ENCODE measurements around the gene GYS2. TPM values are rescaled to one million over a fixed set of nuclear protein-coding genes. Genes with fewer than 3 reads are reported as not detected.
"Not testable (repeated sequence)": the region's sequence is repeated elsewhere in the genome, so short reads cannot be mapped to it uniquely, and the experiment has no call there.

Gene GYS2
- total and polyA plus RNA-seq, 4 donors = 0.03 to 0.10 TPM; not detected in 2

DNA sequence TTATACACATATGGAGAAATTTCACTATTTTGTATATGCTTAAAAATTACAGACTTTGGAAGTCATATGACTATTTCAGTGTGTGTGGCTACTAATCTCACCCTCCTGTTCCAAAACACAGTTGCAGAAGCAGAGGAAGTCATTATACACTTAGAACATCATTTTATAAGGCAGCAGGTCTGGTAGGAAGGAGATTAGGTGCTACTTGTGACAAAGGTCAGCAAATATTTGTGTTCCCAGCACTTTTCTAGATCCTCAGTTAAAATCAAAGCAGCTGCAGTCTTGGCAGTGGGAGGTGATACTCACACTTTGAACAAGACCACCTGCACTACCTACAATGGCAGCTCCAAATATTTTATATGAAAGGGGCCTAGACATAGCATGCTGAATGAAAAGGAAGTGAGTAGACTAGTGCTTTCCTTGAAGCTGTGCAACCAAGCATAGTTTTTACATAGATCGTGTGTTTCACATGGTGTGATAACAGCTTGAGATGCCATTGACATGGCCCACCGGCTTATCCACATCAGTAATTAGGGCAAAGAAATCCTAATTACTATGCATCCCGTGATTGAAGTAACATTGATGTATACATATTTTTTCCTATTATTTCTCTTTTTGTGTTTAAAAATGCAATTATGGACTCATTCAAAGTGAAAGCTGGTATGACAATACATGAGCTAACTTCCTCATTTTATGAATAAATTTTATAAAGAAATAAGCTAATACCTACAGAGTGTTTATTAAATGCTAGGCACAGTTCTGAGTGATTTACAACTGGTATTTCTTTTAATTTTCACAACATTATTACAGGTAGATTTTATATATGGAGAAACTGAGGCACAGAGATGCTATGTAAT, 5.3 kb downstream of the GYS2 start:
- Histone ChIP-seq H3K4me1 (ENCODE audit: control insufficient read depth in 5 of 5, insufficient read depth in 5 of 5, low read length in 5 of 5) (peaks cover 0 to 3% (median 0%) of the 10 kb centered on the region in 5 donors), H3K27ac (ENCODE audit: low read depth in 1 of 2, low read length in 1 of 2) (no peak overlapping the region), H3K4me3 (no peak overlapping the region), H3K9ac (ENCODE audit: insufficient read depth in 1 of 2, low read length in 2 of 2) (no peak overlapping the region), H3K9me3 (ENCODE audit: control insufficient read depth in 4 of 4, insufficient read depth in 3 of 4, low read length in 3 of 4) (no peaks in the 10 kb centered on the region), H3K36me3 (ENCODE audit: control insufficient read depth in 4 of 4, insufficient read depth in 4 of 4, low read length in 4 of 4) (no peaks in the 10 kb centered on the region), H3K27me3 (ENCODE audit: control insufficient read depth in 3 of 3, insufficient read depth in 3 of 3, low read length in 2 of 3) (peaks cover 0 to 3% (median 0%) of the 10 kb centered on the region in 3 donors)
- DNase-seq (no peak), ATAC-seq (ENCODE audit: insufficient read depth, low FRiP score) (no peak)
- 80 to 94% methylated on average over 3 of the region's 3 CpGs for WGBS, 2 donors
- TF ChIP-seq, protein P1, sequence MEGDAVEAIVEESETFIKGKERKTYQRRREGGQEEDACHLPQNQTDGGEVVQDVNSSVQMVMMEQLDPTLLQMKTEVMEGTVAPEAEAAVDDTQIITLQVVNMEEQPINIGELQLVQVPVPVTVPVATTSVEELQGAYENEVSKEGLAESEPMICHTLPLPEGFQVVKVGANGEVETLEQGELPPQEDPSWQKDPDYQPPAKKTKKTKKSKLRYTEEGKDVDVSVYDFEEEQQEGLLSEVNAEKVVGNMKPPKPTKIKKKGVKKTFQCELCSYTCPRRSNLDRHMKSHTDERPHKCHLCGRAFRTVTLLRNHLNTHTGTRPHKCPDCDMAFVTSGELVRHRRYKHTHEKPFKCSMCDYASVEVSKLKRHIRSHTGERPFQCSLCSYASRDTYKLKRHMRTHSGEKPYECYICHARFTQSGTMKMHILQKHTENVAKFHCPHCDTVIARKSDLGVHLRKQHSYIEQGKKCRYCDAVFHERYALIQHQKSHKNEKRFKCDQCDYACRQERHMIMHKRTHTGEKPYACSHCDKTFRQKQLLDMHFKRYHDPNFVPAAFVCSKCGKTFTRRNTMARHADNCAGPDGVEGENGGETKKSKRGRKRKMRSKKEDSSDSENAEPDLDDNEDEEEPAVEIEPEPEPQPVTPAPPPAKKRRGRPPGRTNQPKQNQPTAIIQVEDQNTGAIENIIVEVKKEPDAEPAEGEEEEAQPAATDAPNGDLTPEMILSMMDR (IDR thresholded peaks at IDR 0.05; ENCODE audit: control extremely low read depth, extremely low read depth) = no peak

DNA sequence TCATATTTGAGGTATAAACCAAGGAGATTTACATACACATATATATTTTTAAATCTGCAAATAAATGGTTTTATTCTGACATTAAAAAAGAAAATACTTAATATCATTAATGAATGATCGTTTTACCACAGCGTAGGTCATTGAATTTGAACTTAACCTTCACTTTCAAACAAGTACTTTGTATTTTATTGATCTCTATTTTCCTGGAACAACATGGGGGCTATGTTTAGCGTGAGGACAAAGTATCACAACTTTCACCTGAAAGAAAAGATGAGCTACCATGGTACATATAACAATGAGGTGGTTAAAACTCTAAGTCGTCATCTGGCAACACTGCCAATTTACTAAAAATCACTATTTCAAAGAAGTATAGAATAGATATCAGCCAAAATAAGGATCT, 6.0 kb downstream of the GYS2 start:
- no peak overlapping the region for H3K27ac ChIP-seq (ENCODE audit: low read depth in 1 of 2, low read length in 1 of 2)
- TF ChIP-seq, protein P1 (IDR thresholded peaks at IDR 0.05; ENCODE audit: control extremely low read depth, extremely low read depth) = no peak
- no peak overlapping the region for H3K4me3 ChIP-seq
- H3K27me3 ChIP-seq (ENCODE audit: control insufficient read depth in 3 of 3, insufficient read depth in 3 of 3, low read length in 2 of 3) = no peaks in the 10 kb centered on the region
- ATAC-seq (ENCODE audit: insufficient read depth, low FRiP score) (no peak), DNase-seq (no peak)
- no peaks in the 10 kb centered on the region for H3K9me3 ChIP-seq (ENCODE audit: control insufficient read depth in 4 of 4, insufficient read depth in 3 of 4, low read length in 3 of 4)
- H3K4me1 ChIP-seq (ENCODE audit: control insufficient read depth in 5 of 5, insufficient read depth in 5 of 5, low read length in 5 of 5) = peaks cover 0 to 3% (median 0%) of the 10 kb centered on the region in 5 donors
- 92 to 95% methylated on average over 4 of the region's 4 CpGs for WGBS, 2 donors
- no peaks in the 10 kb centered on the region for H3K36me3 ChIP-seq (ENCODE audit: control insufficient read depth in 4 of 4, insufficient read depth in 4 of 4, low read length in 4 of 4)
- no peak overlapping the region for H3K9ac ChIP-seq (ENCODE audit: insufficient read depth in 1 of 2, low read length in 2 of 2)

DNA sequence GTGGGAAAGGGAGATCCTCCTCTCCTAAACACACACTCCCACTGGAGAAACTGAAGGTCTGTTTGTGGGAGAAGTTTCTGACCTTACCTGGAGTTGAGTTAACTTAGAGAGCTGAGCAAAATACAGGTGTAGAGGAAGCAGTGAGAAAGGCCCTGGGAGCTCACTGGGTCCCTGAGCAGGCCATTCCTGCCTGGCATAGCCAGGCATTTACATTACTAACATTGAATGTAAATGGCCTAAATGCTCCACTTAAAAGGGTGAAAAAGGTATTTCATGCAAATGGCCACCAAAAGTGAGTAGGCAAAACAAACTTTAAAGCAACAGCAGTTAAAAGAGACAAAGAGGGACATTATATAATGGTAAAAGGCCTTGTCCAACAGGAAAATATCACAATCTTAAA, 9.3 kb downstream of the GYS2 start:
- not testable (repeated sequence) for H3K27ac ChIP-seq (ENCODE audit: low read depth in 1 of 2, low read length in 1 of 2); DNase-seq; H3K4me1 ChIP-seq (ENCODE audit: control insufficient read depth in 5 of 5, insufficient read depth in 5 of 5, low read length in 5 of 5); H3K36me3 ChIP-seq (ENCODE audit: control insufficient read depth in 4 of 4, insufficient read depth in 4 of 4, low read length in 4 of 4); H3K9me3 ChIP-seq (ENCODE audit: control insufficient read depth in 4 of 4, insufficient read depth in 3 of 4, low read length in 3 of 4); H3K9ac ChIP-seq (ENCODE audit: insufficient read depth in 1 of 2, low read length in 2 of 2); H3K4me3 ChIP-seq; ATAC-seq (ENCODE audit: insufficient read depth, low FRiP score); H3K27me3 ChIP-seq (ENCODE audit: control insufficient read depth in 3 of 3, insufficient read depth in 3 of 3, low read length in 2 of 3)

DNA sequence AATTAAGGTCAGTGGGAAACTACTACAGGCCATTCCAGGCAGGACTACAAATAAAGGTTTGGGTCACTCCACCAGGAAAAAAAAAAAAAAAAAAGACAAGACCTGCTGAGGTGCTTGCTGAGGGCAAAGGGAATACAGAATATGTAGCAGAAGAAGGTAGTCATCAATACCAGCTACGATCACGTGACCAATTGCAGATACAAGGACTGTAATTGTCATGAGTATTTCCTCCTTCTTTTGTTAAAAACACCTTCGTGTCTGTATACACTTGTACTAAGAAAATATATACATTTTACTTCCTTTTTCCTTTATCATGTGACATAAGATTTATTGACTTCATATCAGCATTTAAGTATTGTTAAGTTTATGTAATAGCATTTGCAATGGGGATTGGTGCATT, 19.2 kb downstream of the GYS2 start:
- 68 to 80% methylated on average over 3 of the region's 3 CpGs for WGBS, 2 donors
- no peak for ATAC-seq (ENCODE audit: insufficient read depth, low FRiP score)
- TF ChIP-seq, protein P1 (IDR thresholded peaks at IDR 0.05; ENCODE audit: control extremely low read depth, extremely low read depth) = no peak
- Histone ChIP-seq H3K9me3 (ENCODE audit: control insufficient read depth in 4 of 4, insufficient read depth in 3 of 4, low read length in 3 of 4) (peaks cover 0 to 4% (median 1%) of the 10 kb centered on the region in 4 donors), H3K27me3 (ENCODE audit: control insufficient read depth in 3 of 3, insufficient read depth in 3 of 3, low read length in 2 of 3) (no peaks in the 10 kb centered on the region), H3K4me1 (ENCODE audit: control insufficient read depth in 5 of 5, insufficient read depth in 5 of 5, low read length in 5 of 5) (no peaks in the 10 kb centered on the region), H3K27ac (ENCODE audit: low read depth in 1 of 2, low read length in 1 of 2) (no peak overlapping the region), H3K36me3 (ENCODE audit: control insufficient read depth in 4 of 4, insufficient read depth in 4 of 4, low read length in 4 of 4) (no peaks in the 10 kb centered on the region), H3K9ac (ENCODE audit: insufficient read depth in 1 of 2, low read length in 2 of 2) (no peak overlapping the region), H3K4me3 (no peak overlapping the region)
- DNase-seq = no peak

DNA sequence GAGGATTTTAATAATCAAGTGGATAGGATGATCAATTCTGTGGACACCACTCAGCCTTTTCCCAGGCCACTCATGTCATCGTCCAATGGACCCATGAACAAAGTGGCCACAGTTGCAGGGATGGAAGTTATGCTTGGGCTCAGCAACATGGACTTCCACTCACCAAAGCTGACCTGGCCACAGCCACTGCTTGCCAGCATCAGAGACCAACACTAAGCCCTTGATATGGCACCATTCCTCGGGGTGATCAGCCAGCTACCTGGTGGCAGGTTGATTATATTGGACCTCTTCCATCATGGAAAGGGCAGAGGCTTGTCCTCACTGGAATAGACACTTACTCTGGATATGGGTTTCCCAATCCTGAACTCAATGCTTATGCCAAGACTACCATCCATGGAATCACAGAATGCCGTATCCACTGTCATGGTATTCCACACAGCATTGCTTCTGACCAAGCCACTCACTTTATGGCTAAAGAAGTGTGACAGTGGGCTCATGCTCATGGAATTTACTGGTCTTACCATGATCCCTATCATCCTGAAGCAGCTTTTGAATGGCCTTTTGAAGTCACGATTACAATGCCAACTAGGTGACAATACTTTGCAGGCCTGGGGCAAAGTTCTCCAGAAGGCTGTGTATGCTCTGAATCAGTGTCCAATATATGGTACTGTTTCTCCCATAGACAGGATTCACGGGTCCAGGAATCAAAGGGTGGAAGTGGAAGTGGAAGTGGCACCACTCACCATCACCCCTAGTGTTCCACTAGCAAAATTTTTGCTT, 20.1 kb downstream of the GYS2 start:
- not testable (repeated sequence) for H3K27ac ChIP-seq (ENCODE audit: low read depth in 1 of 2, low read length in 1 of 2); DNase-seq; H3K4me1 ChIP-seq (ENCODE audit: control insufficient read depth in 5 of 5, insufficient read depth in 5 of 5, low read length in 5 of 5); ATAC-seq (ENCODE audit: insufficient read depth, low FRiP score); H3K9me3 ChIP-seq (ENCODE audit: control insufficient read depth in 4 of 4, insufficient read depth in 3 of 4, low read length in 3 of 4); H3K27me3 ChIP-seq (ENCODE audit: control insufficient read depth in 3 of 3, insufficient read depth in 3 of 3, low read length in 2 of 3); H3K36me3 ChIP-seq (ENCODE audit: control insufficient read depth in 4 of 4, insufficient read depth in 4 of 4, low read length in 4 of 4); H3K9ac ChIP-seq (ENCODE audit: insufficient read depth in 1 of 2, low read length in 2 of 2); H3K4me3 ChIP-seq
- WGBS, 2 donors = 89 to 94% methylated on average over 5 of the region's 5 CpGs
